H1 (cell line): ENCODE data around the gene LOXHD1. TPM values are rescaled to one million over a fixed set of nuclear protein-coding genes. Genes with fewer than 3 reads are reported as not detected.

ENCODE experiments used
- CTCF ChIA-PET: fragments of 300-600 bp; sonication (Branson Sonifier 250); formaldehyde crosslinking; loops from one replicate; lab custom pipeline; 2021; ENCODE audit not compliant: partially characterized antibody; lab: Charles Lee
- POLR2A ChIA-PET: fragments of 300-600 bp; sonication (Branson Sonifier 250); formaldehyde crosslinking; loops from one replicate; lab custom pipeline; 2021; ENCODE audit warnings: inconsistent platforms; ENCODE audit not compliant: partially characterized antibody; lab: Charles Lee
- DNase-seq, 2 experiments: peaks; one replicate each; pipeline versions ENCODE4 v3.0.0 to v3.0.0-alpha.2; 2010 to 2022; ENCODE audit warnings: low spot score in 2 of 2, low read depth in 1 of 2, mixed read lengths in 1 of 2
- FAIRE-seq: peaks from 2 replicates; lab custom pipeline; 2011; peaks lifted over from hg19 to GRCh38; lab: Jason Lieb, UNC
- H2AFZ ChIP-seq: 2 replicates; pipeline ENCODE4 v1.8.1; 2012; ENCODE audit warnings: low read length, inconsistent platforms
- H2AK5ac ChIP-seq: 2 replicates; pipeline ENCODE4 v1.6.1; 2013; ENCODE audit warnings: low read depth, low read length
- H2BK120ac ChIP-seq: replicated peaks from 2 replicates; pipeline ENCODE3; 2013; ENCODE audit warnings: low read depth, low read length, inconsistent platforms
- H2BK12ac ChIP-seq: 2 replicates; pipeline ENCODE4 v1.6.1; 2013; ENCODE audit warnings: low read depth, low read length
- H2BK15ac ChIP-seq: 2 replicates; pipeline ENCODE4 v1.6.1; 2013; ENCODE audit warnings: low read length
- H2BK20ac ChIP-seq: 2 replicates; pipeline ENCODE4 v1.6.1; 2013; ENCODE audit warnings: low read length
- H2BK5ac ChIP-seq: 2 replicates; pipeline ENCODE4 v1.6.1; 2013; ENCODE audit warnings: low read depth, low read length
- H3K14ac ChIP-seq: 2 replicates; pipeline ENCODE4 v1.6.1; 2013; ENCODE audit warnings: inconsistent platforms; ENCODE audit not compliant: insufficient read length
- H3K18ac ChIP-seq: 2 replicates; pipeline ENCODE4 v1.6.1; 2013; ENCODE audit warnings: low read length; ENCODE audit errors: extremely low read depth
- H3K23ac ChIP-seq: 2 replicates; pipeline ENCODE4 v1.6.1; 2013; ENCODE audit warnings: inconsistent platforms; ENCODE audit not compliant: insufficient read length
- H3K23me2 ChIP-seq: 2 replicates; pipeline ENCODE4 v1.6.1; 2013; ENCODE audit warnings: low read depth, low read length
- H3K27ac ChIP-seq: 2 replicates; pipeline ENCODE4 v1.6.1; 2011; ENCODE audit warnings: low read depth, low read length, inconsistent platforms
- H3K27me3 ChIP-seq, 4 experiments: replicated peaks in 1 of 4; 1 replicate in 1 of 4; 2 replicates in 3 of 4; pipeline versions ENCODE4 v1.6.1 to v1.8.1; 2011 to 2013; ENCODE audit warnings: low read length in 3 of 4, mild to moderate bottlenecking in 3 of 4, inconsistent platforms in 2 of 4, mixed read lengths in 2 of 4, moderate library complexity in 1 of 4; ENCODE audit not compliant: control insufficient read depth in 3 of 4, insufficient read depth in 3 of 4; ENCODE audit errors: extremely low read depth in 1 of 4
- H3K36me3 ChIP-seq, 4 experiments: 2 replicates each; pipeline versions ENCODE4 v1.6.1 to v1.8.1; 2011 to 2013; ENCODE audit warnings: mild to moderate bottlenecking in 4 of 4, low read length in 3 of 4, moderate library complexity in 2 of 4, control low read depth in 1 of 4, inconsistent platforms in 1 of 4; ENCODE audit not compliant: insufficient read depth in 4 of 4, control insufficient read depth in 2 of 4
- H3K4ac ChIP-seq: replicated peaks from 2 replicates; pipeline ENCODE3; 2013; ENCODE audit warnings: low read length, low read depth, mixed read lengths, inconsistent platforms; ENCODE audit not compliant: insufficient read length
- H3K4me1 ChIP-seq, 4 experiments: replicated peaks in 1 of 4; 1 replicate in 1 of 4; 2 replicates in 3 of 4; pipeline versions ENCODE4 v1.6.1 to v1.8.1; 2011 to 2013; ENCODE audit warnings: low read length in 3 of 4, inconsistent platforms in 2 of 4, mixed read lengths in 1 of 4; ENCODE audit not compliant: insufficient read depth in 4 of 4, control insufficient read depth in 3 of 4
- H3K4me2 ChIP-seq, 2 experiments: 2 replicates each; pipeline versions ENCODE4 v1.6.1 to v1.8.1; 2011 to 2013; ENCODE audit warnings: low read depth in 2 of 2, low read length in 2 of 2, control low read depth in 1 of 2, inconsistent platforms in 1 of 2, mild to moderate bottlenecking in 1 of 2; ENCODE audit not compliant: insufficient read depth in 1 of 2
- H3K4me3 ChIP-seq, 4 experiments: fragments of 200-600, 300-600 bp in 1 of 4; sonication (generic), shearing (Covaris generic), sonication (Bioruptor Twin) in 1 of 4; 2 replicates each; pipeline versions ENCODE4 v1.5.1 to v1.8.1; 2011 to 2016; ENCODE audit warnings: low read length in 4 of 4, low read depth in 3 of 4, control low read depth in 2 of 4, inconsistent platforms in 2 of 4, mild to moderate bottlenecking in 2 of 4, mixed read lengths in 1 of 4, moderate library complexity in 1 of 4; ENCODE audit not compliant: insufficient read depth in 2 of 4; ENCODE audit errors: extremely low read depth in 1 of 4
- H3K56ac ChIP-seq: replicated peaks from 2 replicates; pipeline ENCODE3; 2013; ENCODE audit warnings: low read depth, mild to moderate bottlenecking, mixed read lengths, low read length, inconsistent platforms; ENCODE audit not compliant: insufficient read length
- H3K79me1 ChIP-seq: 2 replicates; pipeline ENCODE4 v1.6.1; 2013; ENCODE audit warnings: low read depth, low read length, control low read depth
- H3K79me2 ChIP-seq, 2 experiments: 2 replicates each; pipeline versions ENCODE4 v1.6.1 to v1.8.1; 2012 to 2013; ENCODE audit warnings: low read length in 2 of 2, mild to moderate bottlenecking in 2 of 2, inconsistent platforms in 1 of 2; ENCODE audit not compliant: insufficient read depth in 2 of 2, control insufficient read depth in 1 of 2
- H3K9ac ChIP-seq, 4 experiments: replicated peaks in 1 of 4; 1 replicate in 1 of 4; 2 replicates in 3 of 4; pipeline versions ENCODE4 v1.6.1 to v1.8.1; 2011 to 2013; ENCODE audit warnings: low read depth in 3 of 4, low read length in 3 of 4, control low read depth in 2 of 4, mild to moderate bottlenecking in 2 of 4, moderate library complexity in 2 of 4, inconsistent platforms in 1 of 4; ENCODE audit errors: extremely low read depth in 1 of 4
- H3K9me3 ChIP-seq, 2 experiments: 2 replicates each; pipeline versions ENCODE4 v1.6.1 to v1.8.1; 2012 to 2013; ENCODE audit warnings: mild to moderate bottlenecking in 2 of 2, moderate library complexity in 2 of 2, control low read depth in 1 of 2, inconsistent platforms in 1 of 2, low read depth in 1 of 2, low read length in 1 of 2, mixed read lengths in 1 of 2; ENCODE audit not compliant: insufficient read depth in 2 of 2
- H4K20me1 ChIP-seq, 2 experiments: replicated peaks in 1 of 2; 2 replicates each; pipeline versions ENCODE3 to v1.8.1; 2011 to 2013; ENCODE audit warnings: inconsistent platforms in 2 of 2, low read length in 2 of 2, mild to moderate bottlenecking in 1 of 2; ENCODE audit not compliant: insufficient read depth in 2 of 2, control insufficient read depth in 1 of 2
- H4K5ac ChIP-seq: 2 replicates; pipeline ENCODE4 v1.6.1; 2013; ENCODE audit warnings: low read length, low read depth, mixed read lengths, inconsistent platforms; ENCODE audit not compliant: insufficient read length
- H4K8ac ChIP-seq: 2 replicates; pipeline ENCODE4 v1.8.0; 2013; ENCODE audit warnings: mild to moderate bottlenecking, moderate library complexity, low read length, inconsistent platforms; ENCODE audit not compliant: insufficient read depth; ENCODE audit errors: extremely low read depth
- H4K91ac ChIP-seq: replicated peaks from 2 replicates; pipeline ENCODE3; 2013; ENCODE audit warnings: low read length, mixed read lengths, inconsistent platforms; ENCODE audit not compliant: insufficient read length
- CHD2 ChIP-seq: IDR thresholded peaks from 2 replicates; pipeline ENCODE4 v1.6.1; 2012; ENCODE audit warnings: low read length, improper control_type of control experiment
- EP300 ChIP-seq, 2 experiments: IDR thresholded peaks; 1 replicate in 1 of 2; 2 replicates in 1 of 2; pipeline ENCODE4 v1.6.1; 2011 to 2012; ENCODE audit warnings: low read depth in 2 of 2, low read length in 2 of 2, mild to moderate bottlenecking in 2 of 2, borderline replicate concordance in 1 of 2, inconsistent platforms in 1 of 2, moderate library complexity in 1 of 2
- JUND ChIP-seq: IDR thresholded peaks from 2 replicates; pipeline ENCODE4 v1.6.1; 2011; ENCODE audit warnings: mild to moderate bottlenecking, improper control_type of control experiment, low read length
- SRF ChIP-seq: IDR thresholded peaks from 2 replicates; pipeline ENCODE4 v1.6.1; 2011; ENCODE audit warnings: mild to moderate bottlenecking, low read depth, low read length, moderate library complexity
- YY1 ChIP-seq: IDR thresholded peaks from 2 replicates; pipeline ENCODE4 v1.6.1; 2011; ENCODE audit warnings: low read depth, mild to moderate bottlenecking, low read length
- WGBS, 2 experiments: shearing (Covaris generic) in 1 of 2; methylation state at CpG; one replicate each; pipeline versions ENCODE4 v1.1.6 to v1.1.7; 2013 to 2015; ENCODE audit warnings: low lambda C conversion rate in 2 of 2, mixed read lengths in 2 of 2, inconsistent platforms in 1 of 2, low coverage in 1 of 2, missing lambda C conversion rate in 1 of 2; ENCODE audit not compliant: insufficient replicate concordance in 2 of 2, insufficient coverage in 1 of 2, insufficient read length in 1 of 2; ENCODE audit errors: extremely low coverage in 1 of 2, missing lambda C conversion rate in 1 of 2; 5-methylcytosine and 5-hydroxymethylcytosine counted together
- polyA plus RNA-seq, 7 experiments: library from polyadenylated mRNA; depleted of rRNA in 3 of 7; stranded (reverse) in 5 of 7; unstranded in 2 of 7; fragments of >200 nt in 5 of 7; fragments of 200-250 nt in 2 of 7; gene quantifications; 1 replicate in 5 of 7; 2 replicates in 1 of 7; 4 replicates in 1 of 7; pipeline versions ENCODE4 v1.2.1 to v1.2.3, GENCODE V29; 2011 to 2013; ENCODE audit warnings: missing spikeins in 2 of 7, mixed read lengths in 2 of 7
- total RNA-seq: library from RNA; stranded (reverse); fragmentation: NEBNext Ultra II Directional; extraction: Animal tissue kit (Norgen Biotek cat#: 25700); gene quantifications from 2 replicates; pipeline ENCODE4 v1.2.1, GENCODE V29; 2021

Gene LOXHD1
- total and polyA plus RNA-seq, 2 of the 8 experiments (the other 6 are each of a cell fraction or from before 2014, with no cell fraction given), result 0.02 TPM; not detected in 1

GRCh38 chr18:46471809-46472498, 185.1 kb downstream of the LOXHD1 start:
- no peak overlapping the region for H3K27ac ChIP-seq
- no peak overlapping the region for H2BK15ac ChIP-seq
- H2BK12ac ChIP-seq, result no peak overlapping the region
- peaks cover 2% of the 10 kb centered on the region; the same call in 1 of the 2 replicates for H3K79me1 ChIP-seq
- H3K23me2 ChIP-seq, result peaks cover 8% of the 10 kb centered on the region
- no peak for TF ChIP-seq SRF
- TF ChIP-seq YY1, result no peak
- TF ChIP-seq CHD2, result no peak
- TF ChIP-seq JUND, result no peak
- TF ChIP-seq EP300 (IDR thresholded peaks at IDR 0.05; ENCODE audit: borderline replicate concordance in 1 of 2, low read depth in 2 of 2, low read length in 2 of 2), result no peak
- H3K4me1 ChIP-seq, result peaks cover 0 to 5% (median 3%) of the 10 kb centered on the region in 4 experiments; a peak in 6 of 7 replicates
- 90 to 100% methylated on average over 1 of the region's 3 CpGs for WGBS, 2 experiments
- peaks cover 0 to 2% (median under 1%) of the 10 kb centered on the region in 4 experiments; a peak in 2 of 7 replicates for H3K27me3 ChIP-seq
- no peak overlapping the region for H3K18ac ChIP-seq
- no peak overlapping the region for H3K56ac ChIP-seq
- no peak overlapping the region for H4K5ac ChIP-seq
- POLR2A ChIA-PET, result interaction anchor here (1.6 kb wide), 1 partner anchor 13 kb away, joined by 5 read pairs; no protein-coding TSS in a partner anchor
- no peak overlapping the region for H3K23ac ChIP-seq
- no peak overlapping the region for H2BK120ac ChIP-seq
- no peaks in the 10 kb centered on the region for H3K9me3 ChIP-seq
- no peaks in the 10 kb centered on the region for H3K79me2 ChIP-seq
- H3K36me3 ChIP-seq, result no peaks in the 10 kb centered on the region
- no peak overlapping the region for H3K4me3 ChIP-seq
- CTCF ChIA-PET, result interaction anchor here (1.0 to 11.8 kb wide), 3 partner anchors 9 to 78 kb away, joined by 4 to 136 read pairs (median 11); no protein-coding TSS in a partner anchor
- FAIRE-seq (no peak), DNase-seq (no peak)
- no peak overlapping the region for H2BK5ac ChIP-seq
- no peak overlapping the region for H2AFZ ChIP-seq
- no peak overlapping the region for H4K91ac ChIP-seq
- no peak overlapping the region for H4K8ac ChIP-seq
- no peak overlapping the region for H2BK20ac ChIP-seq
- peaks cover 0 to 3% of the 10 kb centered on the region in 2 experiments for H4K20me1 ChIP-seq
- no peak overlapping the region for H3K4ac ChIP-seq
- H3K4me2 ChIP-seq, result no peak overlapping the region
- H2AK5ac ChIP-seq, result no peak overlapping the region
- H3K9ac ChIP-seq, result no peak overlapping the region
- H3K14ac ChIP-seq, result no peak overlapping the region
